IMR-90 (cell line): Measurements from ENCODE around the gene SRSF3.
A peak's percentile ranks its signal among the peaks of the same experiment; 100 is the strongest.

ENCODE experiments used
- CEBPB ChIP-seq: IDR thresholded peaks from 2 replicates; pipeline ENCODE4 v1.6.1; 2012; ENCODE audit warnings: low read depth, low read length, improper control_type of control experiment
- CTCF ChIP-seq: conservative IDR thresholded peaks from 2 replicates; pipeline ENCODE4 v1.5.1; 2012; ENCODE audit warnings: mild to moderate bottlenecking, low read depth, low read length, improper control_type of control experiment
- ELK1 ChIP-seq: fragments of 150-350 bp; IDR thresholded peaks from 2 replicates; pipeline ENCODE4 v1.6.1; 2016; ENCODE audit warnings: low read depth, mild to moderate bottlenecking, low read length, moderate library complexity, borderline replicate concordance
- FOS ChIP-seq: fragments of 150-350 bp; IDR thresholded peaks from 2 replicates; pipeline ENCODE4 v1.6.1; 2016; ENCODE audit warnings: low read depth, low read length
- MXI1 ChIP-seq: IDR thresholded peaks from 2 replicates; pipeline ENCODE4 v1.6.1; 2012; ENCODE audit warnings: low read depth, mild to moderate bottlenecking, low read length, moderate library complexity, borderline replicate concordance
- NFE2L2 ChIP-seq: fragments of 150-350 bp; IDR thresholded peaks from 2 replicates; pipeline ENCODE4 v1.6.1; 2016; ENCODE audit warnings: low read depth, mild to moderate bottlenecking, low read length
- POLR2A ChIP-seq: IDR thresholded peaks from 2 replicates; pipeline ENCODE4 v1.6.1; 2012; ENCODE audit warnings: mild to moderate bottlenecking, low read depth, low read length
- RAD21 ChIP-seq: IDR thresholded peaks from 2 replicates; pipeline ENCODE4 v1.6.1; 2012; ENCODE audit warnings: low read length, improper control_type of control experiment
- SMC3 ChIP-seq: fragments of 150-350 bp; IDR thresholded peaks from 2 replicates; pipeline ENCODE4 v1.6.1; 2016; ENCODE audit warnings: low read depth, mild to moderate bottlenecking, antibody characterized with exemption, low read length, moderate library complexity
- USF2 ChIP-seq: fragments of 150-350 bp; IDR thresholded peaks from 2 replicates; pipeline ENCODE4 v1.6.1; 2017; ENCODE audit warnings: mild to moderate bottlenecking, antibody characterized with exemption, low read length, low read depth

- TF ChIP-seq ELK1 (no peak), CTCF (no peak), CEBPB (peak; percentile 86), USF2 (no peak), POLR2A (peak; percentile 64; the same call in 1 of the 2 replicates), RAD21 (no peak), FOS (no peak), MXI1 (no peak), SMC3 (no peak), NFE2L2 (no peak)
These were observed 868 bp downstream of the SRSF3 start for GRCh38 chr6:36594816-36595643.
